ENCODE results near the gene TMEM183A. TPM values are rescaled to one million over a fixed set of nuclear protein-coding genes. Genes with fewer than 3 reads are reported as not detected.

TMEM183A gene, protein sequence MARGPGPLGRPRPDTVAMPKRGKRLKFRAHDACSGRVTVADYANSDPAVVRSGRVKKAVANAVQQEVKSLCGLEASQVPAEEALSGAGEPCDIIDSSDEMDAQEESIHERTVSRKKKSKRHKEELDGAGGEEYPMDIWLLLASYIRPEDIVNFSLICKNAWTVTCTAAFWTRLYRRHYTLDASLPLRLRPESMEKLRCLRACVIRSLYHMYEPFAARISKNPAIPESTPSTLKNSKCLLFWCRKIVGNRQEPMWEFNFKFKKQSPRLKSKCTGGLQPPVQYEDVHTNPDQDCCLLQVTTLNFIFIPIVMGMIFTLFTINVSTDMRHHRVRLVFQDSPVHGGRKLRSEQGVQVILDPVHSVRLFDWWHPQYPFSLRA
- 10 to 100 TPM; 40.8 to 43.5 TPM for total RNA-seq
- long read RNA-seq, donor 1, transcript TMEM183A-201 (8 exons, 3,019 nt), result major isoform, 15 of 28 reads
- long read RNA-seq, donor 1, partial matches to known transcripts, result 4 of 28 reads
- long read RNA-seq, donor 1, other reads (novel, unspliced or antisense), result 9 of 28 reads
- long read RNA-seq, donor 2, transcript TMEM183A-201 (8 exons, 3,019 nt), result major isoform, 135 of 211 reads
- long read RNA-seq, donor 2, partial matches to known transcripts, result 15 of 211 reads
- long read RNA-seq, donor 2, other reads (novel, unspliced or antisense), result 61 of 211 reads

DNA sequence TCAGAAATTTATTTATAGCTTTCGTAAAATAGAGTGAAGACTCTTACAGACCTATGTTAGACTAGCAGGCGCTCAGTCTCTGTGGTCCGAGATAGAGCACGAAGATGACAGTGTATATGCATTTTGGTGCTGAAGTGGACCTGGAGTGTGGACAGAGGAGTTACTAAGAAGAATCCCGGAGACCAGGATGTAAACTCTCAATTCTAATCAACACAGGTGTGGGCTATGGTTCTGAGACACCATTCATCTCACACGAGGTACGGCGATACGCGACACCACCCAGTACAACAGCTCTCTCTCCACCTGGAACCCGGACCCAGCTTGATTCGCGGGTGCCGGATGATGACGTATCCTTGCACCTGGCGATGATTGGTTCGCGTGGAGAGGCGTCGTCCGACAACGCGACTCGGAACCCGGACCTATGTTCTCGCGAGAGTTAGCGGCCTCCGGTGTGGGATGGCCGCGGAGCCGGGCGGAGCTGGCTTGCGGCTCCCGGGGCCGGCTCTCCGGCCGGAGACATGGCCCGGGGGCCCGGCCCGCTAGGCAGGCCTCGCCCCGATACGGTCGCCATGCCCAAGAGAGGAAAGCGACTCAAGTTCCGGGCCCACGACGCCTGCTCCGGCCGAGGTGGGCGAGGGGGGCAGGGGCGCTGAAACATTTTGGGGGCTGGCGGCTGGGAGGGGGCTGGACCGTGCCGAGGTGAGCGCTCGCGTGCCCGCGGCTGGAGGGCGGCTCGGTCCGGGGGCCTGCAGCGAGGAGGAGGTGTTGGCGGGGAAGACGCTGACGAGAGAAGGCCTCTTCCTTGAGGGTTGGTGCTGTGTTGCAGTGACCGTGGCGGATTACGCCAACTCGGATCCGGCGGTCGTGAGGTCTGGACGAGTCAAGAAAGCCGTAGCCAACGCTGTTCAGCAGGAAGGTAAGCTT lies at the start of gene TMEM183A:
Gene TMEM183A, plus strand, starts transcription at position 427 of the 924 bp plus-strand sequence. Its CDS starts 92 bp downstream, at position 519.
- intact Hi-C loops (cut with DNase I), result no loop called here
- peak; percentile 99 for DNase-seq (ENCODE audit: low spot score)

DNA sequence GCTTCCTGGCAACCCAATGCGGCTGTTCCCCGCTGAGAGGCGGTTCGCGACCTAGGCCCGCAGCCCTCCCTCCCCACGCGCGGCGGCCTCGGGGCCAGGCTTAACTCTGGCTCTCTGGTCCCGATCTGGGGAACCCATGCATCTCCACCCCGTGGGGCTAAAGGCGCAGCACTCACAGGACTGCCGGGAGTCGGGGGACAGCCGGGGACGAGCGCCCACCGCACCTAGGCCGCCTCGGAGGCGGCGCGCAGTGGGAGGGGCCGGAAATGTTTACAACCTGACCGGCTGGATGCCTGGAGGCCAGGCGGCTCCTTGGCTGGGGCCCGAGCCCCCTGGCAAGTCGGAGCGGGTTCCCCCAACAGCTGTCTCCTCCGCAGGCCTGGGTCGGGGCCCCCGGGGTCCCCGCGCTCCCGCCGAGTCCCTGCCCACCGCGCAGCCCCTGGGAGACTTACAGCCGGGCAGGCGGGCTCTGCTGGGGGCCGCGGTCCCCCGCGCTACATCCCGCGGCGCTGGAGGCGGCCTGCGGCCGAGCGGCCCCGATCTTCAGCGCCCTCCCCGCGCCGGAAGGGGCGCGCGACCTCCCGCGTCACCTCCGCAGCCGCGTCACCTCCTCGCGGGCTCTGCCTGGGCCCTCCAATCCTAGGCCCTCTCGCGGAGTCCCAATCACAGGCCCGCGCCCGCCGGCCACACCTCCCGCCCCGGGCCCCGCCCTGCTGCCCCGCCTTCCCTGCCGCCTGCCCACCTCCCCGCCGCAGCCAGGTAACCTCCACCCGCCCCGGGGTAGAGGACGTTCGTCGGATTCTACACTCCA lies 49.2 kb upstream of the TMEM183A start, which contains the start of gene ADIPOR1:
Gene ADIPOR1, minus strand, starts transcription at position 580 of the 811 bp plus-strand sequence. CDS start 7,242 bp downstream, outside the sequence.
- intact Hi-C loops (cut with DNase I), result no loop called here
- DNase-seq (ENCODE audit: low spot score), result peak; percentile 97

DNA sequence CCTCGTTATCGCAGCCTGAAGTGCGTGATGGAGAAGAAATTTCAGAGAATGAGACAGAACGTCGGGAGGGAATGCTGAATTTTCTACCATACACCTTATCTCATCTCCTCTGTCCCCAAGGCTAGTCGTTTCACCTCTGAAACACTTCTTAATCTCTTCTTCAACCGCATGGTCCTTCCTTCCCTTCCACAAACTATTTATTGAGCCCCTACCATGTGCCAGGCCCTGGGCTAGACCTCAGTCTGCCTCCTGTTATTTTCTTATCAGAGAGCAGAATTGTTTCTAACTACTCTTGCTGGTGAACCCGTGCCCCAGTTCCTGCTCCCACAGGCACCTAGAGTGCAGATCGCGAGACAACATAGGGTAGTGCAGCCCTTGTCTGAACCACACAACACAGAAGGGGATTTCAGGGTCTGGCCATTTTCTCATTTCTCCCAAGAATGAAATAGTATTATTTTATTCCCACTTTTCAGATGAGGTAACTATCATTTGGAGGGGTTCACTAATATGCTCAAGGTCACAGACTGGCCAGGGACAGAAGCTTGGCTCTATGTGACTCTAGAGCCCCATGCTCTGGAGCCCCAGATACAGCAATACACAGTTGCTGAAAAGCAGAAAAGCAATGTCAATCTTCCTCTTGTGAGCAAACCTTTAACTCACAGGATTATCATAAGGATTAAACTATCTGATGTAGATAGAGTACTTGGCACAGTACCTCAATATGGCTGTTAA lies 48.5 kb upstream of the TMEM183A start:
- no peak for DNase-seq (ENCODE audit: low spot score)
- intact Hi-C loops (cut with DNase I), result no loop called here

DNA sequence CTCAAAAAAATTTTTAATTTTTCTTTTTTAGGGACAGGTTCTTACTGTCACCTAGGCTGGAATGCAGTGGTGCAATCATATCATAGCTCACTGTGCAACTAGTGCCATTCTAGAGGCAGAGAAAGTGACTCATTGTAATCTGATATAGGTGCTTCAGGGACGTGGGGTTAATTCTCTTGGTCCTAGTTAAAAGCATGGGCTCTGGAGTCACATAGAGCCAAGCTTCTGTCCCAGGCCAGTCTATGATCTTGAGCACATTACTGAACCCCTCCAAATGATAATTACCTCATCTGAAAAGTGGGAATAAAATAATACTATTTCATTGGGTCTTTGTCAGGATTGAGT lies 47.9 kb upstream of the TMEM183A start:
- intact Hi-C loops (cut with DNase I), result no loop called here
- no peak for DNase-seq (ENCODE audit: low spot score)

DNA sequence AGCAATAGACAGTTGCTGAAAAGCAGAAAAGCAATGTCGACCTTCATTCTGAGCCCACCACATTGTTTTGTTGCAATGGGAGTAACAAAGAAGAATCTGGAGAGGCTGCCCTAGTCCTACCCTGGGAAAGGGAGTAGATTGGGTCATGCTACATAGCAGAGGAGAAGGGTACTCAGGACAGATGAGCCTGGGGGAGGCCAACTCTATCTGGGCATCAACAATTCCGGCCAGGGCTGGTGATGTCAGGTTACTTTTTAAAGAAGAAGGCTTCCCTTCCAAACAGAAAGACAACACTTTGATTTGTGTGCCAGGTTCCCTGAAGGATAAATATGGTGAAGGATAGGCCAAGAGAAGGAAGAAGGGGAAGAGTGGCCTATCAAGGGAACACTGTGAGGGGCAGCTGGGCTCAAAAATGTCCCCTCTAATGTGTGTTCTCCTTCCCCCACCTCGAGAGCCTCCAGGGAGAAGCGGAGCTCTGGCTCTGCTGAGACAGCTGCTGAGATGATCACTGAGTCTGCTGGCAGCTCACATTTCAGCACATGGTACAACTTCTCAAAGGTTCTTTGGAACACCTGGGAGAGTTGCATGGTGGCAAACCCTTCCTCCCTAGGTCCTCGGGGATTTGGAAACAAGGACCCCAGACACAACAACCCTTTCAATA lies 45.8 kb upstream of the TMEM183A start:
- intact Hi-C loops (cut with DNase I), result loop anchor here in 1 of 2 donors (10.0 kb wide), 1 partner anchor 853 kb away; no protein-coding TSS in a partner anchor
- no peak for DNase-seq (ENCODE audit: low spot score)

DNA sequence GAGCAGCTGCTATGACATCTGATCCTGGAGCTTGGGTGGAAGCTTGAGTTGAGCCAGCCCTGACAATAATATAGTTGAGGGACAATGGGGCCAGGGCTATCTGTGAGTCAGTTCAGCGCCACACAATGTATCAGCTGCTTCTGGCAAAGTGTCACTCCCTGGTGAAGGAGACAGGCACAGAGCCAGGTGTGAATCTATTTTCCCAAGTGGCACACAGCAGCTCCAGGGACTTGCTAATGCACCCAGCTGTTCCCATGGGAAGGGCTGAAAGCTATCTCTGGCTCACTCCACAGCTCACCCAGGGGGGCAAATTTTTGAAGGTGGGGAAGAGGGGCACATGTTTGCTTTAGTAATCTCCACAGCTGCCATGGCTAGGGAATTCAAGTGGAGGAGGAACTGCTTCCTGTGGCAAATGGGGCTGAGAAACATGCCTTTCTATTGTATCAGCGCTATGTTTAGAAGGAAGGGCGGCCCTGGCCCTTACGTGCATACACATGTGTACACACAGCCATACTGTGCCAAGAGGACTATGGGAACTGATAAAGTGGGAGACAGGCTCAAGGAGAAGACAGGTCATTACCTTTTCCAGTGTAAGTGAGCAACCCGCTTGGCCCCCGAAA lies 42.3 kb upstream of the TMEM183A start:
- intact Hi-C loops (cut with DNase I), result loop anchor here in 1 of 2 donors (10.0 kb wide), 1 partner anchor 850 kb away; no protein-coding TSS in a partner anchor

DNA sequence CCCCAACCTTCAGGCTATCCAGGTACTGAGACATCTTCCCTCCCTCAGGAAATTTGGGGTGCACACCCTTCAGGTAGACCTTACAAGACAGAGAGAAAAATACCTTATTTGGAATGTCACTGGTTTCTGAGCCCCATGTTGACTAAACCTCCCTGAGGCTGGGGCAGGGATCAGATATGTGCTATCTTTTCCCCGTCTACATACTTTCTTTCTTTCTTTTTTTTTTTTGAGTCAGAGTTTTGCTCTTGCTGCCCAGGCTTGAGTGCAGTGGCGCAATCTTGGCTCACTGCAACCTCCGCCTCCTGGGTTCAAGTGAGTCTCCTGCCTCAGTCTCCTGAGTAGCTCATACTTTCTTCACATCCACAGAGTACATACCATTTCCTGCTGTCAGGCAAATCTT lies 41.8 kb upstream of the TMEM183A start:
- DNase-seq (ENCODE audit: low spot score), result no peak
- intact Hi-C loops (cut with DNase I), result loop anchor here in 1 of 2 donors (10.0 kb wide), 1 partner anchor 849 kb away; no protein-coding TSS in a partner anchor

More for the DNA sequence above, 42.3 kb upstream of the TMEM183A start:
- DNase-seq (ENCODE audit: low spot score), result no peak

DNA sequence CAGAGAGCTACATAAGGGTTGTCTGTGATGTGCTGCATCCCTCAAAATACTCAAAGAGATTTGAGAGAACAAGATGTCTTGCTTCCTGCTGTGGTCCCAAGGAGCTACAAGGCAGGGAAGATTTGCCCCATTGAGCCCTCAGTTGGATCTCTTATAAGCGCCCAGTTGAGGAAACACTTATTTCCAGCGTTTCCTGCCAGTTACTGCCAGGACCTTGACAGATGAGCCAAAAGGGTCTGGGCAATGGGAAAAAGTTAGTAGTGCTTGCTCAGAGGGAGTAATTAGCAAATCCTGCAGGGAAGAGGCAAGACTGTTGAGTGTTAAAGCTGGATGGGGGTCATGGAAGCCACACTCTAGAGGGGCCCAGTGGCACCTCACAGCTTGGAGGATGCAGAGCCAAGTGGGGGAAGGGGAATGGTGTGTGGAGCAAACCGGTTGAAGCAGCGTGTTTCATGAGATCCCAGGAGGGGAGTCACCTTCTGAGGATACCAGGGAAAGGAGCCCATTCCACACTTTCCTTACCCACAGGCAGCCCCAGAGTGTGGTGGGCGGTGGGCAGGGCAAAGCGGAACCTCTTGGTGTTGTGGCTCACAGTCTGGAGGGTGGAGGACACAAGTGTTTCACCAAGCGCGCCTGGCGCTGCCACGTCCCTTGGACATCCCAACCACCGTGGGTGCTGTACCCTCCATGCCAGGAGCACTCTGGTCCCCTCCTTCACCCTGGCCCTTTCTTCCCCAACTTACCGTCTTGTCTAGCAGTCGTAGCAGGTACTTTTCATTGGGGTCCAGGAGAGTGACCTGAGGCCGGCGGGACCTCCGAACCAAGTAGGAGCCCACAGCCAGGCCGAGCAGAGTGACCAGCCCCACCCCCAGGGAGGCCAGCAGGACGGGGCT lies 40.9 kb upstream of the TMEM183A start:
- DNase-seq (ENCODE audit: low spot score), result no peak
- intact Hi-C loops (cut with DNase I), result loop anchor here in 1 of 2 donors (10.0 kb wide), 1 partner anchor 849 kb away; no protein-coding TSS in a partner anchor

DNA sequence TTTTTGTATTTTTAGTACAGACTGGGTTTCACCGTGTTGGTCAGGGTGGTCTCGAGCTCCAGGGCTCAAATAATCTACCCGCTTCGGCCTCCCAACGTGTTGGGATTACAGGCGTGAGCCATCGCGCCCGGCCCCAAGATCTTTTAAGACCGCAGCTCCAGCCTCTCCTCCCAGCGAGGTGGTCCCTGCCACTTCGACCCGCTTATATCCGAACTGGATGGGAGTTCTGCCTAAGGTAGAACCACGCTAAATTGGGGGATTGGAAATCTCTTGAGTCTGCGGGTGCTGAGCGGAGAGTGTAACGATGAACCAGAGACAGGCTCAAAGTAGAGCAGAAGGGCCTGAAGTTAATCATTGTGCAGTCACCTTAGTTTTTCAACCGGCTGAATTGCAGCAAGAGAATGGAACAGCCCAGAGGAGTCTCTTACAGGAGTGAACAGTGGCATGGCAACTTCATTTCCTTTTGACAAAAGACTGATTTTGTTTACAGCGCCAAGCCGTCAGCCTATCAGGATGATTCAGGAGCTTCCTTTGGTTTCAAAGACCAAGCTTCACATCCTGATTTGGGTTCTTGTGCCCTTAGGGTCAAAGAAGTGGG lies 39.4 kb upstream of the TMEM183A start:
- no peak for DNase-seq (ENCODE audit: low spot score)
- intact Hi-C loops (cut with DNase I), result loop anchor here in 1 of 2 donors (10.0 kb wide), 1 partner anchor 847 kb away; no protein-coding TSS in a partner anchor

DNA sequence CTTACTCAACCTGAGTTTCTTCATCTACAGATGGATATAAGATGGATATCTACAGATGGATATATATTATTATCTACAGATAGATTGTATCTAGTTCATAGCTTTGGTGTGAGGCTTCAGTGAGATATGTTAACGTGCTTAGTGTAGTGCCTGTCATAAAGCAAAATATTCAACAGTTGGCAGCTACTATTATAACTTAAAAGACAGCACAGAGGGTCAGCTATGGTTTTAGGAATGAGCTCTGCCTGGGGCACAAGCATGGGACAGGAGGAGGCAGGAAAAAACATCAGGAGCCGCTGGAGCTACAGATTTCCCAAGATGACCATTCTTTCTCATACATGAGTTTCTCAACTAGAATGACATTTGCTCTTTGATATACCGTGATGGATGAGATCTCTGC lies 38.8 kb upstream of the TMEM183A start:
- no peak for DNase-seq (ENCODE audit: low spot score)
- intact Hi-C loops (cut with DNase I), result loop anchor here in 1 of 2 donors (10.0 kb wide), 1 partner anchor 846 kb away; no protein-coding TSS in a partner anchor

DNA sequence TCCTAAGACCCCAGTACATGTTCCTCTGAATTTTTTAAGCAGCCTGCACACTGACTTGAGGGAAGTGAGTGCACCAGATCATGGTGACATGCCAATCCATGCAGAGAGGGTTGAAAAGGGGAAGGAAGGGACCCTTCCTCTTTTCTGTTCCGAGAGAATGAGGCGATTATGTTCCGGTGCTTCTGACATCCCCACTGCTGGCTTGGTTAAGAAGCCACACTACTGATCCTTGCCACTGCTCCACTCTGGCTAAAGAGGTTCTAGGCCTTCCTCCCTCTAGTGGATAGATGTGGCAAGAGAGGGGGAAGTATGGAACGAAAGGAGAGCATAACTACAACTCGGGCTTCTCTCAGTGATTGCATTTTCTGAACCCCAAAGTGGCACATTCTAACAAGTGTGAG lies 38.3 kb upstream of the TMEM183A start:
- DNase-seq (ENCODE audit: low spot score), result no peak
- intact Hi-C loops (cut with DNase I), result loop anchor here in 1 of 2 donors (10.0 kb wide), 1 partner anchor 846 kb away; no protein-coding TSS in a partner anchor

DNA sequence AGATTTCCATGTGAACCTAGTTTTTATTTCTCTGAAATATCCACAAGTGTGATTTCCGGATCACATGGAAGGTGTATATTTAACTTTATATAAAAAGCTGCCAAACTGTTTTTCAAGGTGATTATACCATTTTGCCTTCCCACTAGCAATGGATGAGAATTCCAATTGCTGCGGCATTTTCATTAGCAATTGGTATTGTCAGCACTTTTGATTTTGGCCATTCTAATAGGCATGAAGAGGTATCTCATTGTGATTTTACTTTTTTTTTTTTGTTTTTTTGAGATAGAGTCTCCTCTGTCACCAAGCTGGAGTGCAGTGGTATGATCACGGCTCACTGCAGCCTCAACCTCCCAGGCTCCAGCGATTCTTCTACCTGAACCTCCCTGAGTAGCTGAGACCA lies 35.1 kb upstream of the TMEM183A start:
- no peak for DNase-seq (ENCODE audit: low spot score)
- intact Hi-C loops (cut with DNase I), result no loop called here

DNA sequence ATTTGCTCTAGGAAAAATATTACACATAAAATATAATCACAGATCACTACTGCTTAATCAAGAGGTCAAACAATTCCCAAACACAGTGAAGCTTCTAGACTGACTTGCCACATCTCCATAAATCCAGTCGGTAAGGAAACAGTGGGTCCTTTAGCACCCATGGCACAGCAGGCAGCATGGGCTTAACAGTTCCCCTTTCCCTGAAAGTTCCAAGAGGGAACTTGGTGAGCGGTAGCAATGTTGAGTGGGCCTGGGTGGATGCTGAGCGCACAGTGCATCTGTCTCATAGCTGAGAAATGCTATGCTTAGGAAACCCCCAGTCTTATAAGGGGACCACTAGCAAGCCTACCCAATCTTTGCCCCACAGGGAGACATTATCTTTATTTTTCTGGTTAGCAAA lies 32.3 kb upstream of the TMEM183A start:
- DNase-seq (ENCODE audit: low spot score), result no peak
- intact Hi-C loops (cut with DNase I), result no loop called here

DNA sequence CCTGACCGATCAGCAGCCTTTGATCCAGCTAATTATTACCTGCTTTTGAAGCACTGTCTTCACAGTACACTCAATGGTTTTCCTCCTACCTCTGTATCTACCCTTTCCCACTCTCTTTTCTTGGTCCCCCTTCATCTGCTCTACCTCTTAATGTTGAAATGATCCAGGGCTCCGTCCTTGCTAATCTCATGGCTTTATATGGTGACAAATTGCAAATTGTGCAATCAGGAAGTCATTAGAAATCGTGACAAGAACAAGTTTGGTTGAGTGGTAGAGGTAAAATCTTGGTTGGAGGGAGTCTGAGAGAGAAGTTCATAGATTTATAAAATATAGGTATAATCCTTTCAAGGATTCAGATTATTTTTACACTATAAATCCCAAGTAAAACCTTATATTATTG lies 30.5 kb upstream of the TMEM183A start:
- intact Hi-C loops (cut with DNase I), result no loop called here
- DNase-seq (ENCODE audit: low spot score), result no peak

DNA sequence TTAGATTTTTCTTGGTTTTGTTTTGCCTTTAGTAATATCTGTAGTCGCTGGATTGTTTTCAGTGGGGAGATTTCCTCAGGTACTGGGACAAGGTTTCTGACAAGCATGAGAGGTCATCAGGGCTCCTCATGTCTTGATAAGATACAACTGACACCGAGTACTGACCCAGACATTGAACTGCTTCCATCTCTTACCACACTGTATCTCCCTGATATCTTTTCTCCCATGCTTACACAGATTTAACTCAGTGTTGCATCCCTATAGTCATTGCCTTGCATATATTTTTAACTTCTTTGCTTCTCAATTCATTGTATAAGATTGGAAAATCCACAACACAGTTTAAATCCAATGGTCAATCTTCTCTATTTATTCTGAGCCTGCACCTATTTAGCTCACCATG lies 27.7 kb upstream of the TMEM183A start:
- intact Hi-C loops (cut with DNase I), result no loop called here
- DNase-seq (ENCODE audit: low spot score), result no peak

All from posterior vena cava (tissue), 2 donors.